Stimulated activated CD8-positive, alpha-beta memory T cell treated with anti-CD3 and anti-CD28 coated beads, Interleukin-15, amount 100 ng/mL, for 24 hours (primary cell): Measurements from ENCODE around the gene NEK7.
"Not testable (repeated sequence)": the region's sequence is repeated elsewhere in the genome, so short reads cannot be mapped to it uniquely, and the experiment has no call there.

Experiments
- DNase-seq: peaks from one replicate; pipeline ENCODE4 v3.0.0-alpha.2; 2020; ENCODE audit warnings: low read depth

NEK7 gene

GRCh38 chr1:198205016-198205684, 48.4 kb downstream of the NEK7 start:
- DNase-seq: no peak

- DNase-seq: no peak
Measured at GRCh38 chr1:198206292-198206691, 49.5 kb downstream of the NEK7 start.

- DNase-seq: no peak
Measured at GRCh38 chr1:198211696-198212095, 54.9 kb downstream of the NEK7 start.

GRCh38 chr1:198212126-198212525, 55.3 kb downstream of the NEK7 start:
- DNase-seq: no peak

- no peak for DNase-seq
Measured at GRCh38 chr1:198212675-198213074, 55.9 kb downstream of the NEK7 start.

- DNase-seq: no peak
Measured at GRCh38 chr1:198214924-198215323, 58.1 kb downstream of the NEK7 start.

GRCh38 chr1:198220428-198220827, 63.6 kb downstream of the NEK7 start:
- DNase-seq: no peak

- not testable (repeated sequence) for DNase-seq
Measured at GRCh38 chr1:198227010-198227409, 70.2 kb downstream of the NEK7 start.

GRCh38 chr1:198227454-198227853, 70.7 kb downstream of the NEK7 start:
- DNase-seq: not testable (repeated sequence)

- no peak for DNase-seq
Measured at GRCh38 chr1:198228925-198229324, 72.1 kb downstream of the NEK7 start.

GRCh38 chr1:198231779-198232178, 75.0 kb downstream of the NEK7 start:
- no peak for DNase-seq

GRCh38 chr1:198232378-198232777, 75.6 kb downstream of the NEK7 start:
- no peak for DNase-seq

- no peak for DNase-seq
Measured at GRCh38 chr1:198232940-198233675, 76.3 kb downstream of the NEK7 start.

- DNase-seq: no peak
Measured at GRCh38 chr1:198234520-198235251, 77.9 kb downstream of the NEK7 start.

GRCh38 chr1:198238121-198238520, 81.3 kb downstream of the NEK7 start:
- DNase-seq: no peak

GRCh38 chr1:198241553-198241952, 84.8 kb downstream of the NEK7 start:
- DNase-seq: no peak

GRCh38 chr1:198244772-198245171, 88.0 kb downstream of the NEK7 start:
- no peak for DNase-seq

GRCh38 chr1:198245379-198245778, 88.6 kb downstream of the NEK7 start:
- no peak for DNase-seq

- DNase-seq: no peak
Measured at GRCh38 chr1:198246337-198246736, 89.5 kb downstream of the NEK7 start.

- DNase-seq: no peak
Measured at GRCh38 chr1:198253259-198253658, 96.5 kb downstream of the NEK7 start.

- DNase-seq: no peak
Measured at GRCh38 chr1:198253668-198254067, 96.9 kb downstream of the NEK7 start.

- DNase-seq: no peak
Measured at GRCh38 chr1:198254521-198254920, 97.7 kb downstream of the NEK7 start.

GRCh38 chr1:198254948-198255347, 98.2 kb downstream of the NEK7 start:
- no peak for DNase-seq
